NCI-H524 treated with DMSO at 0.1 percent for 48 hours (cell line): ENCODE results near the gene VPS8.
A peak's percentile ranks its signal among the peaks of the same experiment; 100 is the strongest.
"Not testable (repeated sequence)": the region's sequence is repeated elsewhere in the genome, so short reads cannot be mapped to it uniquely, and the experiment has no call there.

Experiments
- DNase-seq: peaks from one replicate; lab custom pipeline; 2025; lab: John Stamatoyannopoulos, UW

Gene VPS8

DNA sequence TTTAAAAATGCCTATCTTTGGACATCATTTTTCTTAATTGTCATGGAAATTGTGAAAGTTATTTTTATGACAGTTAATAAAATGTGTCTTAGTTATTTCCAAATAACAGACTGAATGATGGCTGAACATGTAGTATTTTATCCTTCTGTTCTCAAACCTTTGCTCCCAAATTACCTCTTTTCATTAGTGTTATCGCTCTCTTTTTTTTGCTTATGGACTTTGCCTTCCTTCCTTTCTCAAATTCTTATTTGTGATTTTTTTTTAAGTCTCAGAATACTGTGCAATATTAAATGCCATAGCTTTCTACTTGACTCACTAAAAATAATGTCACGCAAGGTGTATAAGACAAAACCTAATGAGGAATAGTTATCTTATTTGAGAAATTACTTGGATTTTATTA lies 107.7 kb downstream of the VPS8 start:
- no peak for DNase-seq

DNA sequence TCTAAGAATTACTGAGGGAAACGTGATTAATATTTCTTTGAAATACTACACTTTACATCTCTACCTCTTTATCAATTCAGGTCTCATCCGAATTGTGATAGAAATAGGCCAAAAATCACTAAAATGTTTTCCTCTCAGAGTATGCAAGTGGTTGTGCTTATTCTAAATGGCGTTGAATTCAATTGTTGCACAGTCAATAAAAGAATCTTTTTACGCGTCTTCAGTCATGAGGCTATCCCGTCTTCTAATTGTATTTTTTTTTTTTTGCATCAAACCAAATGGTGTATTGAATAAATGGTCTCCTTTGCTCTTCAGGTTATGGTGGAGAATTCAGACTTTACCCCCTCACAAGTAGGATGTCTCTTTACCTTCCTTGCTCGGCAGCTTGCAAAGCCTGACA lies 112.6 kb downstream of the VPS8 start:
- DNase-seq, result no peak

DNA sequence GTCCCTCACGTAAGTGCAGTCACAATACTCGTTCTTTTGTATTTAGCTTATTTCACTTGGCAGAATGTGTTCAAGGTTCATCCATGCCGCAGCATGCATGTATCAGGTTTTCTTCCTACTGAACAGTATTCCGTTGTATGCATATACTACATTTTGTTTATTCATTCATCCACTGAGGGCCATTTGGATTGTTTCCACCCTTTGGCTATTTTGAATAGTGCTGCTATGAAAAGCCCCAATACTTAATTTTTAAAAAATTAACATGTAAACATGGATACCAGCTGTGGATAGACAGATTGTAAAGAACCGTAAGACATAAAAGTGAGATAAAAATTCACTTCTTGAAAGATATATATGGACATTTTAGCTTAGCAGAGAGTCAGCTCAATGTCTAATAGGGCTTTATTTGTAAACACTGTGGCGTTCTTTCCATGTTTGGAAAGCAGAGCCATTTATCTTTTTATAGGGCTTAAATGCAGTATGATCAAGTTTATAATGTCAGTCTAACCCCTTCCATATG lies 115.9 kb downstream of the VPS8 start:
- no peak for DNase-seq

GRCh38 chr3:184932777-184933176 lies 120.8 kb downstream of the VPS8 start:
- no peak for DNase-seq

- DNase-seq, result no peak
Measured at GRCh38 chr3:184937611-184938010, 125.6 kb downstream of the VPS8 start.

- DNase-seq, result no peak
Measured at GRCh38 chr3:184941408-184941807, 129.4 kb downstream of the VPS8 start.

GRCh38 chr3:184942735-184943134 lies 130.8 kb downstream of the VPS8 start:
- DNase-seq, result no peak

- peak; percentile 99 for DNase-seq
Measured at GRCh38 chr3:184944241-184944640, 132.3 kb downstream of the VPS8 start.

DNA sequence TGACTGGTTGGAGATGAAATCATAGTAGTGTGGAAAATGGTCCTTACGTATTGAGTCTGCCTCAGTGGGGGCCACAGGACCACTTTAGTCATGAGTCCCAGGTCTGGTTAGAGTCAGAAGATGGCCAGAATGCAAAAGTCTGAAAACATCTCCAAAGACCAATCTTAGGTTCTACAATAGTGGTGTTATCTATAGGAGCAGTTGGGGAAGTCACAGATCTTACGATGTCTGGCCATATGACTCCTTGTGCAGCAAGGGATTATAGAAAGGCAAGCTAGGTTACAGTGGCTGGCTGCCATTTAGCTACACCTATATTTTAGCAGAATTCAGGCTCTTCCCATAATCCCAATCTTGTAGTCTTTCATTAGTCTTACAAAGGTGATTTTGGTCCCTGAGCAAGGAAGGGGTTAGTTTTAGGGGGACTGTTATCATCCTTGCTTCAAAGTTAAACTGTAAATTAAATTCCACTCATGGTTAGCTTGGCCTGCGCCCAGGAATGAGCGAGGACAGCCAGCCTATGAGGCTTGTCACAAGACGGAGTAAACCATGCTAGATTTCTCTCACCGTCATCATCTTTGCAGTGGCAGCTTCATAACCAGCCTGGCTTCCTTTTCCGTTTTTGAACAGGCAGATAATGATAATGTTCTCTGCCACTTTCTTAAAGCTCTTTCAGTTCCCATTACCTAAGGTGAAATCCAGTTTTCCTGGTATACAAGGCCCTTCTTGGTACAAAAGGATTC lies 134.1 kb downstream of the VPS8 start:
- no peak for DNase-seq

DNA sequence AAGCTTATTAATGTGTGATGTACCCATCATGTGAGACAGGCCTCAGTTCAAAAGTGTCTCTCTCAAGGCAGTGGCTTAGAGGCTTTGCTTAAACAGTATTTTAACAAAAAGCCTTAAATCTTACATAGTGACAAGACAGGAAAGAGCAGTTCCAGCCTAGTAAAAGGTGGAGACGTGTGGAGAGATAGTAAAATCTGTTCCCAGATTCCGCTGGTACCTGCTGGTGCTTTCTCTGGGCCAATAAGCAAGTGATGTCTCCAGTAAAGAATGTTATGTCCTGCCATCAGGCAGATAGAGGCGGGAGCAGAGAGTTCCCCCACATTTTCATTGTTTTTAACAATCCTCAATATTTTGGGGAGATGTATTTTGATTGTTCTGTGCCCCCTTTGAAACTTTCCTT lies 135.0 kb downstream of the VPS8 start:
- DNase-seq, result no peak

DNA sequence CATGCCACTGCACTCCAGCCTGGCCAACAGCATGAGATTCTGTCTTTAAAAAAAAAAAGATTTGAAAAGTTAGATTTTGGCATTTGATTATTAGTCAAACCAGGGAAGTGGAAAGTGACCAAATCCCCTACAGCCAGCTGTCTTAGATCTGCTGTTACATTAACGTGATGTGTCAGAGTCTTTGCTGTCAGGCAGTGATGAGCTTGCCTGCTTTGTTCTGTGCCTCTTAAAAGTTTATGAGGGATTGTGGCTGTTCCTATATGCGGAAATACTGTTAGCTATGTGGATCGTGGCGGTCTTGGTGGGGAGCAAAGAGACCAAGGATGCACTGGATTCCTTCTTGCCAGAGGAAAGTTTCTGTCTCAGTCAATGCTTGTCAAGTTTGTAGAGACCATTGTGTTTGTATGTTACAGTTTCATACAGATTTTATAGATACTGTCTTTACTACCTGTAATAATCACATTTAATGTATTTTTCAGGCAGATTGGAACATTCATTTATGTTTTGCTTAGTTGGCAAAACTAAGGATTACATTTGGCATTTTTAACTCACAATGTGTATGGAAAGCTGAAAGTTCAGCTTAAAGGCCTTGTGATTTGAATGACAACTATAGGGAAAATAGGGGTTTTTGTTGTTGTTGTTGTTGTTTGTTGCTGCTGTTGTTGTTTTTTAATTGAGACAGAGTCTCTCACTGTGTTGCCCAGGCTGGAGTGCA lies 137.4 kb downstream of the VPS8 start:
- no peak for DNase-seq

- not testable (repeated sequence) for DNase-seq
Measured at GRCh38 chr3:184950816-184951215, 138.8 kb downstream of the VPS8 start.

DNA sequence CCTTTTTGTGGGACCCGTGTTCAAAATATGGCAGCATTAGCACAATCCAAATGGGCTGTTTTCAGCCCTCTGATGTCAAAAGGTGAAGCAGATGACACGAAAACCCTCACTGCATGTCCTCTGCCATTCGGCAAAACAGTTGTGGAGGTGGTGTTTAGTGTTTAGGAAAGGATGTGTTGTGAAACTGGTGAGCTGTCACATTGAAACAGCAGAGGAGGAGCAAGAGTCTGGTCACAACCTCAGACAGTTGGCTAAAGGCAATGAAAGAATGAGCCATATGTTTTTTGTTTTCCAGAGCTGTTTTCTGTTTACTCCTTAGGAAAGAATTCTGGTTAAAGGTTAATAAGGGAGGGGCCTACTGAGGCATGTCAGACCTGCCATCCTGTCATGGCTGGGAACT lies 140.7 kb downstream of the VPS8 start:
- no peak for DNase-seq

DNA sequence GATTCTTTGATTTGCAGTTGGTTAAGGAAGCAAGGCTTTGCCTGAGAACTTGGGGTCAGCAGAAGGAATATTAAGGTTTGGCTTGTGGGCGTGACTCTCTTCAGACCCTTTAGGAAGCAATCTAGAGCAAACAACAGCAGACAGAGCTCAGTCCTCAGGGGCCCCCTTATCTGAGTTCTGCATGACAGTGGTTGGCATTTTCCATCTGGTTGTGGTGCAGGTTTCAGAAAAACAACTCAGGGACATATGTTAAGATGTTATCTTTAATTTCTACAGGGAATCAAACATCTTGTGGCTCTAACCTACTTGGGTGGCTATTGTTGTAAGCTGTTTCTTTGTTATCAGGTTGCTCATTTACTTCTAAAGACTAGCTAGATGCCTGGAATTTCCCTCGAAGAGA lies 141.4 kb downstream of the VPS8 start:
- DNase-seq, result peak; percentile 72

DNA sequence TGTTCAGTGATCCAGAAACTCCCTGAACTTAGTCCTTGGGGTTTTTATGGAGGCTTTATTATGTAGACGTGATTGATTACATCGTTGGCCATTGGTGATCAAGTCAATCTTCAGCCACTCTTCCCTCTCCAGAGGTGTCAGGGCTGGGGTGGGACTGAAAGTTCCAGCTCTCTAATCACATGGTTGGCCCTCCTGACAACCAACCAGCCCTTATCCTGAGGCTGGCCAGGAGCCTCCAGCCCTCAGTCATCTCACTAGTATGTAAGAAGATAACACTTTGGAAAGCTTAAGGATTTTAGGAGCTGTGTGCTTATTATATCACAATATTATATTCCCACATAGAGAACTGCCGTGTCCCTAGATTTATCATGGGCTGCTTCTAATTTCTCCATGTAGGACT lies 142.3 kb downstream of the VPS8 start:
- DNase-seq, result no peak

DNA sequence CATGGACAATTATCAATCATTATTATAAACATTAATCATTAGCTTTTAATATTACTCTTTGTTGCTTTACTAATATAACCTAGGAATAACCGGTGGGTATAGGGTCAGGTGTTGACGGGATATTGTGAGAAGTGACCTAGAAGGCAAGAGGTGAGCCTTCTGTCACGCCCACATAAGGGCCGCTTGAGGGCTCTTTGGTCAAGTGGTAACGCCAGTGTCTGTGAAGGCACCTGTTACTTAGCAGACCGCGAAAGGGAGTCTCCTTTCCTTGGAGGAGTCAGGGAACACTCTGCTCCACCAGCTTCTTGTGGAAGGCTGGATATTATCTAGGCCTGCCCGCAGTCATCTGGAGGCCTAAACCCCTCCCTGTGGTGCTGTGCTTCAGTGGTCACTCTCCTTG lies 142.9 kb downstream of the VPS8 start:
- DNase-seq, result not testable (repeated sequence)

- DNase-seq, result no peak
Measured at GRCh38 chr3:184965639-184966430, 153.9 kb downstream of the VPS8 start.

- no peak for DNase-seq
Measured at GRCh38 chr3:184968115-184968514, 156.1 kb downstream of the VPS8 start.

DNA sequence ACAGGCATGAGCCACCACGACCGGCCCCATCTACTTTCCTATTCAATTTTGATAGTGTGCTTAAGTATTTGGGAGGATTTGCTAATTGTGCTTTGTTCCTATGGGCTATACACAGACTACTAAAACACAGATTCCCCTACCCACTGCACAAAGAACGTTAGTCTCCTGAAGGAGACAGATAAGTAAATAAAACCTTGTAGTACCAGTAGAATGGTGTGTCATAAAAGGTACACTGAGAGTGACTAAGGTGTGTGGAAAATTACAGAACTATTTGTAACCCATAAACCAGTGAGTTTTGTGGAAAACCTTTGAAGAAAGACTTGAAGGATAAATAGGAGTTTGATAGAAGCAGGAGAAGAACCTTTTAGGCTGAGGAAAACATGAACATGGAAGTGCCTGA lies 158.2 kb downstream of the VPS8 start:
- no peak for DNase-seq

GRCh38 chr3:184977796-184978195 lies 165.8 kb downstream of the VPS8 start:
- DNase-seq, result no peak

DNA sequence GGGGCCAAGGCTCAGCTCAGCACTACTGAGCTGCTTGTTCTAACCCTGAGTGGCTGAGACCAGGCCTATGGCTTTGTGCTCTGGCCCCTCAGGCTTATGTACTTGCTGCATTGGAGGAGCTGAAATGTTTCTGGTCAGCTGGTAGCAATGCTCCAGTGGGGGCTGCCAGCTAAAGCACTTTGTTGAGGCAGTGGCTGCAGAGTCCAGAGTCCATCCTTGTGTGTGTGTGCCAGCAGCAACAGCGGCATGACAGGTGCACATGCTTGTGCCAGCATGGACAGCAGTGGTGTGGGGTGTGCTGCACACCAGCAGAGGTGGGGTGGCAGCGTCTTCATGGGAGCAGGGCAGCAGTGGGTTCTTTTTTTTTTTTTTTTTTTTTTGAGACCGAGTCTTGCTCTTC lies 169.1 kb downstream of the VPS8 start:
- no peak for DNase-seq

DNA sequence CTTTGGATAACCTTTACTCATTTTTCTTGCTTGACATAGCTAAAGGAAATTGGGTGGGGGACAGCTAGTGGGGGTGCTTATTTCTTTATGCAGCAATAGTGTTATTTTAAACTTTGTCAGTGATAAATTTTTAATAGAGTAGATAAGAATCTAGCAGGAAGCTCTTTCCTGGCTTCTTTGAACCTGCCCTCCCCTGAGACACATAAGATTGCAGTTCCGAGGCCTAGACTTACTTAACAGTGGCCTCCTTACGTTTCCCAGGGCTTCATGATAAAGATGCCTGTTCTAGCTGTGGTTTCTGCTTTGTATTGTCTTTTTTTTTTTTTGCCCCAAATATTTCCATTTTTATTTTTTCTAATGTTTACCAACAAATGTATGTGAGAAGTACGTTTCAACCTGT lies 170.1 kb downstream of the VPS8 start:
- DNase-seq, result no peak

DNA sequence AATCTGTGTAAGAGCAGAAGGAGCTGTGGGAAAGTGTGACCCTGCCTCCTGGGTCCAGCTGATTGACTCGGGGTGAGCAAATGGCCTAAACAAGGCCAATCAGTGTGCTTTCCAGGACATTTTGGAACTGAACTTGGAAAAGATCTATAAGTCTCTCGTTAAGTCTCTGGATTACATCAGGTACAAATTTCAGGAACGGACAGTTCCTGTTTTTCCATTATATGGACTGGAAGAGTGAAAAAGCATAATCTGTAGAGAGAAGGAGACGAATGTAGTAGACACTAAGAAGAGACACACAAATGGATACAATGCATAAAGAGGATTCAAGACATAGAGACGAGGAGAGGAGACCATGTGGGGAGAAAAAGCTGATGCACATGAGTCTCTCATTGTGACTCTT lies 173.6 kb downstream of the VPS8 start:
- DNase-seq, result no peak
